Gastroesophageal sphincter (tissue), 3 donors: ENCODE measurements around the gene KIAA1755.

Source experiments
- CTCF ChIP-seq, 4 experiments: fragments of 200-600 bp in 2 of 4; fragments of 450-650 bp in 2 of 4; sonication (generic) in 1 of 4; IDR thresholded peaks; one replicate each; pipeline ENCODE4 v1.5.1; 2017 to 2019; ENCODE audit warnings: antibody characterized with exemption in 4 of 4, mild to moderate bottlenecking in 2 of 4, moderate library complexity in 2 of 4
- POLR2A ChIP-seq, 2 donors: fragments of 450-650 bp; IDR thresholded peaks; one replicate each; pipeline ENCODE4 v1.6.1; 2017; ENCODE audit warnings: antibody characterized with exemption in 2 of 2, mild to moderate bottlenecking in 2 of 2, moderate library complexity in 1 of 2

- TF ChIP-seq CTCF (IDR thresholded peaks at IDR 0.05) (no peak), POLR2A (IDR thresholded peaks at IDR 0.05) (no peak)
Observed at GRCh38 chr20:38211200-38212097, 49.1 kb downstream of the KIAA1755 start.
